Transverse colon (tissue), 4 donors: Measurements from ENCODE around the gene DZIP1L.

ENCODE experiments used
- POLR2A ChIP-seq: fragments of 450-650 bp; IDR thresholded peaks from one replicate; pipeline ENCODE4 v1.6.1; 2016; ENCODE audit warnings: antibody characterized with exemption, mild to moderate bottlenecking, moderate library complexity
- POLR2AphosphoS5 ChIP-seq, 3 donors: sonication (generic); formaldehyde crosslinking; IDR thresholded peaks; one replicate each; pipeline ENCODE4 v1.6.1; 2016; ENCODE audit warnings: antibody characterized with exemption in 3 of 3
- TF ChIP-seq, protein P1 (sequence below), 5 experiments: fragments of 200-600 bp in 3 of 5; fragments of 450-650 bp in 2 of 5; sonication (generic) in 3 of 5; IDR thresholded peaks; 1 replicate in 2 of 5; 2 replicates in 3 of 5; pipeline ENCODE4 v1.5.1; 2016 to 2017; ENCODE audit warnings: antibody characterized with exemption in 5 of 5, inconsistent platforms in 3 of 5, mild to moderate bottlenecking in 2 of 5, moderate library complexity in 1 of 5

- no peak for TF ChIP-seq POLR2A
- TF ChIP-seq, protein P1, sequence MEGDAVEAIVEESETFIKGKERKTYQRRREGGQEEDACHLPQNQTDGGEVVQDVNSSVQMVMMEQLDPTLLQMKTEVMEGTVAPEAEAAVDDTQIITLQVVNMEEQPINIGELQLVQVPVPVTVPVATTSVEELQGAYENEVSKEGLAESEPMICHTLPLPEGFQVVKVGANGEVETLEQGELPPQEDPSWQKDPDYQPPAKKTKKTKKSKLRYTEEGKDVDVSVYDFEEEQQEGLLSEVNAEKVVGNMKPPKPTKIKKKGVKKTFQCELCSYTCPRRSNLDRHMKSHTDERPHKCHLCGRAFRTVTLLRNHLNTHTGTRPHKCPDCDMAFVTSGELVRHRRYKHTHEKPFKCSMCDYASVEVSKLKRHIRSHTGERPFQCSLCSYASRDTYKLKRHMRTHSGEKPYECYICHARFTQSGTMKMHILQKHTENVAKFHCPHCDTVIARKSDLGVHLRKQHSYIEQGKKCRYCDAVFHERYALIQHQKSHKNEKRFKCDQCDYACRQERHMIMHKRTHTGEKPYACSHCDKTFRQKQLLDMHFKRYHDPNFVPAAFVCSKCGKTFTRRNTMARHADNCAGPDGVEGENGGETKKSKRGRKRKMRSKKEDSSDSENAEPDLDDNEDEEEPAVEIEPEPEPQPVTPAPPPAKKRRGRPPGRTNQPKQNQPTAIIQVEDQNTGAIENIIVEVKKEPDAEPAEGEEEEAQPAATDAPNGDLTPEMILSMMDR (IDR thresholded peaks at IDR 0.05) = no peak
- no peak for TF ChIP-seq POLR2AphosphoS5 (IDR thresholded peaks at IDR 0.05)
Observed at GRCh38 chr3:138070006-138070405, 45.4 kb downstream of the DZIP1L start.
